GM12878 (cell line): ENCODE data around the gene MSMB. TPM values are rescaled to one million over a fixed set of nuclear protein-coding genes. Genes with fewer than 3 reads are reported as not detected.

Experiments used
- ATAC-seq: fragments of 200-7000 bp; cut with Tn5 transposase; 3 replicates; pipeline ENCODE4 v1.9.1; 2020; ENCODE audit warnings: mild to moderate bottlenecking, moderate library complexity
- BruUV-seq: library from RNA; stranded (reverse); fragments of 400-500 nt; replicated peaks from 2 replicates; lab custom pipeline; 2021; lab: Mats Ljungman, UMichigan
- CTCF ChIA-PET: fragments of 300-600 bp; sonication (Branson Sonifier 250); formaldehyde crosslinking; extraction: SDS; loops from one replicate; lab custom pipeline; 2021; ENCODE audit warnings: inconsistent platforms; lab: Yijun Ruan, JAX
- POLR2A ChIA-PET: fragments of 350-600 bp; formaldehyde crosslinking; extraction: SDS; loops from one replicate; lab custom pipeline; 2021; ENCODE audit warnings: inconsistent platforms; lab: Charles Lee
- RAD21 ChIA-PET: fragments of 300-600 bp; sonication (Branson Sonifier 250); formaldehyde crosslinking; loops from one replicate; lab custom pipeline; 2023; ENCODE audit warnings: antibody characterized with exemption; ENCODE audit not compliant: unreplicated experiment; lab: Charles Lee
- SMC1A ChIA-PET: fragments of 300-600 bp; sonication (Branson Sonifier 250); formaldehyde crosslinking; loops from one replicate; lab custom pipeline; 2023; ENCODE audit not compliant: unreplicated experiment, uncharacterized antibody; lab: Charles Lee
- DNase-seq: peaks from one replicate; pipeline ENCODE4 v3.0.0-alpha.2; 2011; ENCODE audit warnings: low read depth, low spot score
- FAIRE-seq: peaks from 3 replicates; lab custom pipeline; 2011; peaks lifted over from hg19 to GRCh38; lab: Jason Lieb, UNC
- H2AFZ ChIP-seq: 2 replicates; pipeline ENCODE4 v1.6.0; 2011; ENCODE audit warnings: low read depth, low read length, control low read depth; ENCODE audit not compliant: control insufficient read depth
- H3K27ac ChIP-seq: 2 replicates; pipeline ENCODE4 v1.5.1; 2011; ENCODE audit warnings: control low read depth; ENCODE audit not compliant: control insufficient read depth, insufficient read depth
- H3K27me3 ChIP-seq, 2 experiments: replicated peaks in 1 of 2; 2 replicates each; pipeline versions ENCODE4 v1.6.0 to v1.6.1; 2011; ENCODE audit warnings: low read length in 1 of 2; ENCODE audit not compliant: control insufficient read depth in 2 of 2, insufficient read depth in 2 of 2
- H3K36me3 ChIP-seq, 2 experiments: 2 replicates each; pipeline ENCODE4 v1.5.1; 2011; ENCODE audit warnings: low read length in 1 of 2; ENCODE audit not compliant: control insufficient read depth in 2 of 2, insufficient read depth in 2 of 2
- H3K4me1 ChIP-seq: 2 replicates; pipeline ENCODE4 v1.6.1; 2011; ENCODE audit warnings: mild to moderate bottlenecking, low read length, moderate library complexity, mixed read lengths; ENCODE audit not compliant: control insufficient read depth, insufficient read depth
- H3K4me2 ChIP-seq: 2 replicates; pipeline ENCODE4 v1.6.0; 2011; ENCODE audit warnings: control low read depth; ENCODE audit not compliant: control insufficient read depth, insufficient read depth
- H3K4me3 ChIP-seq: fragments of 200-600 bp; sonication (generic); 2 replicates; pipeline ENCODE4 v1.5.1; 2016
- H3K79me2 ChIP-seq: 2 replicates; pipeline ENCODE4 v1.6.0; 2011; ENCODE audit warnings: low read length; ENCODE audit not compliant: control insufficient read depth, insufficient read depth
- H3K9ac ChIP-seq: 2 replicates; pipeline ENCODE4 v1.8.0; 2011; ENCODE audit warnings: low read length, control low read depth, mixed read lengths; ENCODE audit not compliant: control insufficient read depth, insufficient read depth
- H3K9me3 ChIP-seq: replicated peaks from 3 replicates; pipeline ENCODE4 v1.5.1; 2011; ENCODE audit warnings: mild to moderate bottlenecking, low read length; ENCODE audit not compliant: control insufficient read depth, insufficient read depth
- H4K20me1 ChIP-seq: 2 replicates; pipeline ENCODE4 v1.6.0; 2011; ENCODE audit not compliant: control insufficient read depth, insufficient read depth
- CREB1 ChIP-seq: IDR thresholded peaks from 2 replicates; pipeline ENCODE4 v1.6.1; 2012; ENCODE audit warnings: low read depth, mild to moderate bottlenecking, inconsistent platforms
- E2F4 ChIP-seq: IDR thresholded peaks from 2 replicates; pipeline ENCODE4 v1.6.1; 2012; ENCODE audit warnings: low read depth, low read length, improper control_type of control experiment
- EED ChIP-seq: sonication (generic); IDR thresholded peaks from 2 replicates; pipeline ENCODE4 v1.6.1; 2016; ENCODE audit warnings: antibody characterized with exemption, low read depth
- IRF5 ChIP-seq: fragments of 450-650 bp; IDR thresholded peaks from 2 replicates; pipeline ENCODE4 v1.6.1; 2017; ENCODE audit warnings: borderline replicate concordance
- KAT2A ChIP-seq: conservative IDR thresholded peaks from 2 replicates; pipeline ENCODE4 v1.6.1; 2011; ENCODE audit warnings: low read depth, low read length; ENCODE audit not compliant: control insufficient read depth
- LARP7 ChIP-seq: fragments of 450-650 bp; IDR thresholded peaks from 2 replicates; pipeline ENCODE4 v1.6.1; 2017; ENCODE audit warnings: mild to moderate bottlenecking
- MAX ChIP-seq: IDR thresholded peaks from 2 replicates; pipeline ENCODE4 v1.6.1; 2012; ENCODE audit warnings: low read depth, low read length, improper control_type of control experiment
- MYB ChIP-seq: fragments of 150-350 bp; IDR thresholded peaks from 2 replicates; pipeline ENCODE4 v1.6.1; 2014; ENCODE audit warnings: mild to moderate bottlenecking, low read depth, low read length, borderline replicate concordance
- NBN ChIP-seq: fragments of 450-650 bp; IDR thresholded peaks from 2 replicates; pipeline ENCODE4 v1.6.1; 2016
- PAX8 ChIP-seq: fragments of 450-650 bp; IDR thresholded peaks from 2 replicates; pipeline ENCODE4 v1.6.1; 2017; ENCODE audit warnings: mild to moderate bottlenecking, moderate library complexity
- REST ChIP-seq: IDR thresholded peaks from 2 replicates; pipeline ENCODE4 v1.6.1; 2012; ENCODE audit warnings: mild to moderate bottlenecking, low read depth, low read length
- SMAD1 ChIP-seq: fragments of 450-650 bp; IDR thresholded peaks from 2 replicates; pipeline ENCODE4 v1.6.1; 2018; ENCODE audit warnings: mild to moderate bottlenecking, low read depth; ENCODE audit not compliant: partially characterized antibody
- ZBTB11 ChIP-seq: fragments of 450-650 bp; formaldehyde crosslinking; IDR thresholded peaks from 2 replicates; pipeline ENCODE4 v1.5.0; 2022; ENCODE audit warnings: mild to moderate bottlenecking, missing genetic modification characterization
- ZNF24 ChIP-seq: fragments of 450-650 bp; IDR thresholded peaks from 2 replicates; pipeline ENCODE4 v1.6.1; 2017; ENCODE audit warnings: antibody characterized with exemption, mild to moderate bottlenecking
- WGBS: methylation state at CpG from one replicate; pipeline ENCODE4 v1.1.6; 2016; ENCODE audit warnings: low lambda C conversion rate; ENCODE audit not compliant: insufficient replicate concordance, insufficient coverage; ENCODE audit errors: missing lambda C conversion rate; 5-methylcytosine and 5-hydroxymethylcytosine counted together
- in situ Hi-C: fragments of 300-500 bp; cut with MboI; formaldehyde crosslinking; loops from 9 replicates; pipeline ENCODE4 v1.14.3; 2018; ENCODE audit warnings: mixed read lengths
- intact Hi-C: fragments of 100-400 bp; cut with micrococcal nuclease; formaldehyde crosslinking; loops from one replicate; pipeline ENCODE4 v1.14.2; 2022; ENCODE audit not compliant: unreplicated experiment
- polyA plus RNA-seq, 11 experiments: library from polyadenylated mRNA; depleted of rRNA in 4 of 11; unstranded in 6 of 11; stranded (reverse) in 5 of 11; fragments of >200 nt; fragmentation: Nextera tagmentation in 4 of 11; fragmentation: Illumina TruSeq in 1 of 11; extraction: Ambion mirVana in 4 of 11; extraction: Trizol in 1 of 11; gene quantifications; 1 replicate in 1 of 11; 2 replicates in 10 of 11; pipeline versions ENCODE4 v1.2.1 to v1.2.3, GENCODE V29; 2011 to 2016; ENCODE audit warnings: inconsistent platforms in 2 of 11, missing spikeins in 2 of 11, low read depth in 1 of 11
- total RNA-seq, 4 experiments: library from RNA; depleted of rRNA in 3 of 4; stranded (reverse); fragments of >200 nt in 3 of 4; fragmentation: Illumina TruSeq in 1 of 4; extraction: Trizol in 1 of 4; gene quantifications; 2 replicates each; pipeline versions ENCODE4 v1.2.1 to v1.2.3, GENCODE V29; 2013 to 2021
- TF ChIP-seq, protein P1 (sequence below): fragments of 450-650 bp; IDR thresholded peaks from 2 replicates; pipeline ENCODE4 v1.6.1; 2016; ENCODE audit warnings: mild to moderate bottlenecking

The MSMB gene
- total and polyA plus RNA-seq, 10 of the 15 experiments (the other 5 are each of a cell fraction or from before 2014, with no cell fraction given) = not detected

GRCh38 chr10:46068117-46068516 lies 22.0 kb upstream of the MSMB start:
- ChIA-PET SMC1A (no interaction called here), CTCF (no interaction called here), RAD21 (no interaction called here), POLR2A (no interaction called here)
- Histone ChIP-seq H3K79me2 (no peaks in the 10 kb centered on the region), H3K4me2 (no peak overlapping the region), H3K4me3 (no peak overlapping the region), H3K4me1 (no peaks in the 10 kb centered on the region), H3K27me3 (no peaks in the 10 kb centered on the region), H3K9me3 (no peaks in the 10 kb centered on the region), H3K27ac (no peak overlapping the region), H2AFZ (no peak overlapping the region), H3K36me3 (no peaks in the 10 kb centered on the region), H3K9ac (no peak overlapping the region), H4K20me1 (no peaks in the 10 kb centered on the region)
- no peak for ATAC-seq
- no peak for FAIRE-seq
- WGBS = 0% methylated on average over 1 of the region's 1 CpG
- no peak for DNase-seq
- in situ Hi-C loops = no loop called here
- BruUV-seq = no TSS peak
- intact Hi-C loops = no loop called here
- TF ChIP-seq ZNF24 (no peak), REST (no peak), KAT2A (no peak), EED (no peak), MAX (no peak), MYB (no peak), NBN (no peak), E2F4 (no peak), PAX8 (no peak), LARP7 (no peak), CREB1 (no peak), IRF5 (no peak), ZBTB11 (CRISPR knock-in tag) (no peak), SMAD1 (no peak)
- TF ChIP-seq, protein P1, sequence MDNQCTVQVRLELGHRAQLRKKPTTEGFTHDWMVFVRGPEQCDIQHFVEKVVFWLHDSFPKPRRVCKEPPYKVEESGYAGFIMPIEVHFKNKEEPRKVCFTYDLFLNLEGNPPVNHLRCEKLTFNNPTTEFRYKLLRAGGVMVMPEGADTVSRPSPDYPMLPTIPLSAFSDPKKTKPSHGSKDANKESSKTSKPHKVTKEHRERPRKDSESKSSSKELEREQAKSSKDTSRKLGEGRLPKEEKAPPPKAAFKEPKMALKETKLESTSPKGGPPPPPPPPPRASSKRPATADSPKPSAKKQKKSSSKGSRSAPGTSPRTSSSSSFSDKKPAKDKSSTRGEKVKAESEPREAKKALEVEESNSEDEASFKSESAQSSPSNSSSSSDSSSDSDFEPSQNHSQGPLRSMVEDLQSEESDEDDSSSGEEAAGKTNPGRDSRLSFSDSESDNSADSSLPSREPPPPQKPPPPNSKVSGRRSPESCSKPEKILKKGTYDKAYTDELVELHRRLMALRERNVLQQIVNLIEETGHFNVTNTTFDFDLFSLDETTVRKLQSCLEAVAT = no peak
